COLO668 (cell line): ENCODE measurements around the gene S100A13.
"Not testable (repeated sequence)": the region's sequence is repeated elsewhere in the genome, so short reads cannot be mapped to it uniquely, and the experiment has no call there.

Experiments used
- DNase-seq: peaks from one replicate; lab custom pipeline; 2025; ENCODE audit not compliant: unreplicated experiment; lab: John Stamatoyannopoulos, UW

S100A13 gene

GRCh38 chr1:153626904-153627714, at the start of gene S100A13:
Gene S100A13, minus strand, starts transcription at chr1:153627505. Its CDS starts 1,033 bp downstream, at chr1:153626472.
- DNase-seq, result peak; percentile 93

DNA sequence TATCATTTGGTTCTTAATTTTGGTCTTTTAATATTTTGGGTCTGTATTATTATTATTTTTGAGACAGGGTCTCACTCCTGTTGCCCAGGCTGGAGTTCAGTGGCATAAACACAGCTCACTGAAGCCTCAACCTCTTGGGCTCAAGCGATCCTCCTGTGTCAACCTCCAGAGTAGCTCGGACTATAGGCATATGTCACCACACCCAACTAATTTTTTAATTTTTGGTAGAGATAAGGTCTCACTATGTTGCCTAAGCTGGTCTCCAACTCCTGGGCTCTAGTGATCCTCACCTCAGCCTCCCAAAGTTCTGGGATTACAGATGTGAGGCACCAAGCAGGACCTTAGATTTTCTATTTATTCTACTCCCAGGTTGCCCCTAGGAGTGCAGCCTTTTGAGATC, 46.2 kb upstream of the S100A13 start:
- DNase-seq, result no peak

- DNase-seq, result peak; percentile 34
Measured at GRCh38 chr1:153671628-153672353, 44.5 kb upstream of the S100A13 start.

DNA sequence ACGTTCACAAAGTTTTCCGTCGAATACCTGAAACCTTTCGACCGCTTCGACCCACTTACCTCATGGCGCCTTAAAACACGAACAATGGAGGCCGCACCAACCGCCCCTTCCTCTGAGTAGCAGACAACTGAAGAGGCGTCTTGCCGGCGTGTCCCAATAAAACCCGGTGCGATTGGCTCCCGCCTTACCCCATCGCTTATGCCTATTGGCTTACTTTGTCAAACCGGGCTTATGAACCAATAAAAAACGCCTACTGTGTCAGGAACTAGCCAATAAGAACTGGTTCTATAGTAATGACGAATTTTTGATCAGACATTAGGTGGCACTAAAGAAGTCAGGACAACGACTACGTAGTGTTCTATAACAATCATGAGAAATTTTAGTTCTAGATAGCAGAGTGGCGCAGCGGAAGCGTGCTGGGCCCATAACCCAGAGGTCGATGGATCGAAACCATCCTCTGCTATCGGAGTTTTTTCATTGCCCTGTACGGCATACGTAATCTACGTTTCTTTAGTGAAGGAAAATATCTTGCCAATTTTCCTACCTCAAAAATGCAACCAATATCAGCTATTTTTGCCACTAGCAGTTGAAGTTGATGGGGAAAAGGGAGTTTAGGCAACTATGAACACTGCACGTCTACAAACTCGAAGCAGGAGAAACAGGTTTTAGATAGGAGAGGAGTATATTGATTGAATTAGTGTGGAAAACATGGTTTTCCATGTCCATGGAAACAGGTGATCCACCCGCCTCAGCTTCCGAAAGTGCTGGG, 43.7 kb upstream of the S100A13 start, which contains the start of gene ILF2:
ILF2 (minus strand) TSS at position 135 of the 769 bp plus-strand sequence; CDS start at position 64, 71 bp downstream.
- DNase-seq, result peak; percentile 97

DNA sequence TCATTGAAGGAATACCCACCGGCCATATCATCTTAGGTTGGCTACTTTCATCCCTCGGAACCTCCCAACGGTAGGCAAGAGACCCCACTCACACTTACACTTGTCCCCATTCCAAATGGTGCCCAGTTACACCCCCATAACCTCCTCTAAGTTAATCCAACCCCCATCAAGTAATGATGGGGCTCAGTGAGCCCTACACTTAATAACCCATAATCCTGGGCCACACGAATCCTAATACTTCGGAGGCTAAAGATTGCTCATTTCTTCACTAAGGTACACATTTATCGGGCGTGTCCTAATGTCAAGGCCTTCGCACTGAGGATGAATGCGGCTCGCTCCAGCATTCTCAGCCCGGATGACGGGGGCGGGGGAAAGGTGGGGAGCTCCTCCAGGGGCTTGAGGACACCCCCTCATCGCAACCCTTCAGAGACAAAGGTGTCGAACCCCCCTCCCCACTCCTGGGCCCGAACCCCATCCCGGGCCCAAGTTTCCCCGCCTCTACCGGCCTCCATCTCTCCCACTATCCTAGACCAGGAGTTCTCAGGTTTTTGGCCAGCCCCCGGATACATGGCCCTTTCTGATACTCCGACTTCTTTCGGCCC, 43.1 kb upstream of the S100A13 start:
- DNase-seq, result peak; percentile 36

GRCh38 chr1:153669606-153670005, 42.3 kb upstream of the S100A13 start:
- DNase-seq, result no peak

GRCh38 chr1:153668672-153669071, 41.4 kb upstream of the S100A13 start:
- DNase-seq, result not testable (repeated sequence)

- DNase-seq, result no peak
Measured at GRCh38 chr1:153667439-153667838, 40.1 kb upstream of the S100A13 start.

GRCh38 chr1:153663211-153663610, 35.9 kb upstream of the S100A13 start:
- no peak for DNase-seq

DNA sequence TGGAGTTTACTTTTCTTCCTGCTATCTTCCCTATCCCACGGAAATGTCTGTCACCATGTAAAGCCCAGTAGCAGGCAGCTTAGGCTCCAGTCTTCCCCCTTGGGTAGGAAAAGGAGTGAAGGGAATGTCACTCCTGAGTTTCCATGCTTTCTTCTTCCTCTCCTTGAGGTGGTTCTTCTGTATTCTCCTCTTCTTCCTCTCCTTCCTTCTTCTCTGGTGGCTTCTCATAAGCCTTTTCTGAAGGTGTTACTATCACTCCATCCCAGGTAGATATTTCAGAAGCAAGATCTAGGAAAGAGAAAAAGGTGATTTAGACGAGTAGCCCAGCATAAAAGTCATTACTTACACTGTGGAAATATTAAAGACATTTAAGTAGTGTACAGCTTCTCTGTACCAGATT, 35.0 kb upstream of the S100A13 start:
- DNase-seq, result no peak

DNA sequence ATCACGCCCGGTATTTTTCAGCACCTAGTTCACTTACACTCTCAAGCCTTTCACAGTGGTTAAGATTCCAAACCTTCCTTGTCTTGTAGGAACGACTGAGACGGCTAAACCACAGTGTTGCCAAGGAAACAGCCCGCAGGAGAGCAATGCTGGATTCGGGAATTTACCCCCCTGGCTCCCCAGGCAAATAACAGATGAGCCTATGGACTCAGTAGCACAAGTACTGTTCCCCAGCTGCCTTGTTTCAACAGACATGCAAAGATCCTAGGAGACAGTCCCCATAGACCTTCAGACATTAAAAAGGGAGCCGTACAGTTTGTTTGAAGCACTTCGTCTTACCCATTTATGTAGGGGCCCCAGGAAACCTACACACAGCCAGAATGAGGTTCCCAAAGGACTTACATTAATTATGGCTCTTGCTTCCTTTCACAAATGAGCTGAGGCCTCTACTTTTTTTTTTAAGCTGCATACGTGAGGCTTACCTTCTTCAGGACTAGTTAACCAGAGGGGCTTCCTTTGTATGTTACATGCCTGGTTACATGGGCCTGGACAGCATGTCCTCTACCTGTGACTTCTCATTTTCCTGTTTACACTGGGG, 33.9 kb upstream of the S100A13 start:
- DNase-seq, result no peak

DNA sequence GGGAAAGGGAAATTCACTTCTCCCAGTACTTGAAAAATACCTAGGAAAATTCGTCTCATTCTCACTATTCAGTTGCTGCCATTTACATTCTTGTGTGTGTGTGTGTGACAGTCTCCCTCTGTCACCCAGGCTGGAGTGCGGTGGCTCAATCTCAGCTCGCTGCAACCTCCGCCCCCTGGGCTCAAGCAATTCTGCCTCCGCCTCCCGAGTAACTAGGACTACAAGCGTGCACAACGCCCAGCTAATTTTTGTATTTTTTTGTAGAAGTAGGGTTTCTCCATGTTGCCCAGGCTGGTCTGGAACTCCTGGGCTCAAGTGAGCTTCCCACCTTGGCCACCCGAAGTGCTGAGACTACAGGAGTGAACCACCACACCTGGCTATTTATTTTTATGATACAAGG, 32.4 kb upstream of the S100A13 start:
- no peak for DNase-seq

- no peak for DNase-seq
Measured at GRCh38 chr1:153659175-153659534, 31.9 kb upstream of the S100A13 start.

DNA sequence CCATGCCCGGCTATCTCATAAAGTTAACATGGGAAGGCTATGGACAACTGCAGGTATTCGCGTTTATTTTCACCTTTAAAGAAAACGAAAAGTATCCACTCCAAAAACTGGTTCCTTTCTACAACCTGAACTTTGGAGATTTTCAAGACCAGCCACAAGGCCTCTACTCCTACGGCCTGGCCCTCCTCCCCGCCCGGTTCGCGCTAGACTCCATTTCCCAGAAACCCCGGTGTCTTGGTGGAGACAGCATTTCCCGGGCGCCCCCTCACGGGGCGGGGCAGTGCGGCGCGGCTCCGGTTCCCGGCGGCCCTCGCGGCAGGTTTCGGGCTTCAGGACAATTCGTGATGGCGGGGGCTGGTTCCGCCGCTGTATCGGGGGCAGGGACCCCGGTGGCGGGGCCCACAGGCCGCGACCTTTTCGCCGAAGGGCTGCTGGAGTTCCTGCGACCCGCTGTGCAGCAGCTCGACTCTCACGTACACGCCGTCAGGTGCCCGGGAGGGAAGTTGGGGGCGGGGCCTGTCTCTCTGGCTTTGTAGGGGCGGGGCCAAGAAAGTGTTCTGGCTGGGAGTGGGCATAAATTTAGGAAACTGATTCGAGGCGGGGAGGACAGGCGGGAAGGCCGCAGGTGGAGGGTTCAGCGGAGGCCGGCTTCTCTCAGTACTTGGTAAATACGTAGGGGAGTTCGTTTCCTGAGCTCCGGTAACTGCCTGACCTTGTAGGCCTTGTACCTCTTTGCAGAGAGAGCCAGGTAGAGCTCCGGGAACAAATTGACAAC, 31.3 kb upstream of the S100A13 start, which contains the start of gene SNAPIN:
SNAPIN (plus strand) TSS at position 304 of the 775 bp plus-strand sequence; CDS start at position 345, 41 bp downstream.
- peak; percentile 93 for DNase-seq

DNA sequence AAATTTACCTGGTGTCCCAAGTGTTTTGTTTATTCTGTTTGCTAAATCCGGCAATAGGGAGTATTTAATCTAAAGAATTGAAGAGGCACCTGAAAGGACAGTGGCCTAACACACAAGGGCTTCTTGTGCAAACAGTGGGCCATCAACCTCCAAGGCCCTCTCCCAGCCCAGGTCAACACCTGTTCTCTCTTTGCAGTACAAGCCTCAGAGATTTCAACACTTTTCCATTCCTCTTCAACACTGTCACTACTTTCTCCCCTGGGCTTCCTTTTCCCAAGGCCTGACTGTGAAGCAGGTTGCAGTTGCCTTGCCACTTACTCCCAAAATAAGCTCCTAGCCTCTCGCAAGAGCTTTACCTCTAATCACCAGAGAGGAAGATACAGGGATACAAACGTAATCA, 28.0 kb upstream of the S100A13 start:
- DNase-seq, result peak; percentile 41

GRCh38 chr1:153652805-153653500, 25.6 kb upstream of the S100A13 start:
- no peak for DNase-seq

- no peak for DNase-seq
Measured at GRCh38 chr1:153651771-153652170, 24.5 kb upstream of the S100A13 start.

- peak; percentile 71 for DNase-seq
Measured at GRCh38 chr1:153649863-153650235, 22.5 kb upstream of the S100A13 start.
